HepG2 (cell line): Measurements from ENCODE around the gene SLC23A2. TPM values are rescaled to one million over a fixed set of nuclear protein-coding genes. Genes with fewer than 3 reads are reported as not detected.

Experiments used
- AHR ChIP-seq: IDR thresholded peaks from 2 replicates; pipeline ENCODE4 v1.6.1; 2018; ENCODE audit warnings: missing genetic modification reagents, missing compliant biosample characterization
- DBP ChIP-seq: sonication (generic); formaldehyde crosslinking; IDR thresholded peaks from 2 replicates; pipeline ENCODE4 v1.4.0; 2020; ENCODE audit warnings: missing genetic modification reagents; ENCODE audit errors: not compliant biosample characterization
- MTA1 ChIP-seq: sonication (generic); formaldehyde crosslinking; IDR thresholded peaks from 2 replicates; pipeline ENCODE4 v1.4.0; 2020; ENCODE audit warnings: missing genetic modification reagents, mild to moderate bottlenecking, borderline replicate concordance
- MXD4 ChIP-seq: IDR thresholded peaks from 2 replicates; pipeline ENCODE4 v1.6.1; 2016; ENCODE audit warnings: mild to moderate bottlenecking, missing biosample characterization, missing genetic modification reagents
- NFIC ChIP-seq: IDR thresholded peaks from 2 replicates; pipeline ENCODE4 v1.6.1; 2012; ENCODE audit warnings: mild to moderate bottlenecking, low read length, inconsistent platforms
- PCBP1 ChIP-seq: fragments of 200-400 bp; formaldehyde crosslinking; IDR thresholded peaks from 2 replicates; pipeline ENCODE4 v1.6.1; 2017; ENCODE audit warnings: mild to moderate bottlenecking, low read depth, low read length, borderline replicate concordance
- PITX1 ChIP-seq: sonication (generic); formaldehyde crosslinking; IDR thresholded peaks from 2 replicates; pipeline ENCODE4 v1.5.1; 2020; ENCODE audit warnings: mild to moderate bottlenecking, missing genetic modification reagents
- SMC3 ChIP-seq: IDR thresholded peaks from 2 replicates; pipeline ENCODE4 v1.6.1; 2011; ENCODE audit warnings: low read length, improper control_type of control experiment
- SOX13 ChIP-seq, 3 experiments: fragments of 450-650 bp in 1 of 3; sonication (generic) in 1 of 3; formaldehyde crosslinking in 1 of 3; IDR thresholded peaks in 2 of 3; conservative IDR thresholded peaks in 1 of 3; 2 replicates each; pipeline versions ENCODE4 v1.5.0 to v1.6.1; 2016 to 2020; ENCODE audit warnings: antibody characterized with exemption in 1 of 3, mild to moderate bottlenecking in 1 of 3, missing compliant biosample characterization in 1 of 3, missing genetic modification reagents in 1 of 3, moderate library complexity in 1 of 3
- TBX2 ChIP-seq: sonication (generic); formaldehyde crosslinking; IDR thresholded peaks from 2 replicates; pipeline ENCODE4 v1.5.0; 2020; ENCODE audit warnings: missing genetic modification reagents, mild to moderate bottlenecking, borderline replicate concordance
- ZBTB34 ChIP-seq: sonication (generic); formaldehyde crosslinking; IDR thresholded peaks from 2 replicates; pipeline ENCODE4 v1.8.0; 2022; ENCODE audit warnings: mild to moderate bottlenecking, missing genetic modification reagents
- ZMYM3 ChIP-seq: sonication (generic); formaldehyde crosslinking; IDR thresholded peaks from 2 replicates; pipeline ENCODE4 v1.5.1; 2020; ENCODE audit warnings: mild to moderate bottlenecking, missing genetic modification reagents
- ZNF160 ChIP-seq: sonication (generic); formaldehyde crosslinking; IDR thresholded peaks from 2 replicates; pipeline ENCODE4 v1.8.0; 2022; ENCODE audit warnings: mild to moderate bottlenecking, inconsistent platforms, missing genetic modification reagents
- ZNF230 ChIP-seq: sonication (generic); formaldehyde crosslinking; IDR thresholded peaks from 2 replicates; pipeline ENCODE4 v1.4.0; 2020; ENCODE audit warnings: mild to moderate bottlenecking, missing genetic modification reagents
- ZNF761 ChIP-seq: sonication (generic); formaldehyde crosslinking; conservative IDR thresholded peaks from 2 replicates; pipeline ENCODE4 v1.4.0; 2020; ENCODE audit warnings: mild to moderate bottlenecking, missing genetic modification reagents
- ZSCAN22 ChIP-seq: sonication (generic); formaldehyde crosslinking; IDR thresholded peaks from 2 replicates; pipeline ENCODE4 v1.4.0; 2020; ENCODE audit warnings: mild to moderate bottlenecking, missing genetic modification reagents
- ZSCAN9 ChIP-seq: IDR thresholded peaks from 2 replicates; pipeline ENCODE4 v1.6.1; 2016; ENCODE audit warnings: borderline replicate concordance
- polyA plus RNA-seq, 8 experiments: library from polyadenylated mRNA; depleted of rRNA in 3 of 8; stranded (reverse) in 7 of 8; unstranded in 1 of 8; fragments of >200 nt; fragmentation: Illumina TruSeq in 4 of 8; extraction: Trizol in 4 of 8; gene quantifications; 2 replicates each; pipeline versions ENCODE4 v1.2.1 to v1.2.3, GENCODE V29; 2011 to 2016; ENCODE audit warnings: low read depth in 4 of 8, missing spikeins in 1 of 8, mixed read lengths in 1 of 8; ENCODE audit not compliant: insufficient read depth in 1 of 8
- total RNA-seq, 5 experiments: library from RNA; depleted of rRNA; stranded (reverse); fragments of >200 nt; fragmentation: Illumina TruSeq; extraction: Trizol; gene quantifications; 2 replicates each; pipeline ENCODE4 v1.2.3, GENCODE V29; 2016; ENCODE audit warnings: low read depth in 1 of 5
- TF ChIP-seq, protein P1 (sequence below): sonication (generic); formaldehyde crosslinking; IDR thresholded peaks from 2 replicates; pipeline ENCODE4 v1.5.0; 2020; ENCODE audit warnings: mild to moderate bottlenecking, missing genetic modification reagents, moderate library complexity
- TF ChIP-seq, protein P2 (sequence below): sonication (generic); formaldehyde crosslinking; IDR thresholded peaks from 2 replicates; pipeline ENCODE4 v1.4.0; 2020; ENCODE audit warnings: missing genetic modification reagents

The SLC23A2 gene
- total and polyA plus RNA-seq, 2 of the 13 experiments (the other 11 are each of a cell fraction or from before 2014, with no cell fraction given): 42.2 to 51.2 TPM

DNA sequence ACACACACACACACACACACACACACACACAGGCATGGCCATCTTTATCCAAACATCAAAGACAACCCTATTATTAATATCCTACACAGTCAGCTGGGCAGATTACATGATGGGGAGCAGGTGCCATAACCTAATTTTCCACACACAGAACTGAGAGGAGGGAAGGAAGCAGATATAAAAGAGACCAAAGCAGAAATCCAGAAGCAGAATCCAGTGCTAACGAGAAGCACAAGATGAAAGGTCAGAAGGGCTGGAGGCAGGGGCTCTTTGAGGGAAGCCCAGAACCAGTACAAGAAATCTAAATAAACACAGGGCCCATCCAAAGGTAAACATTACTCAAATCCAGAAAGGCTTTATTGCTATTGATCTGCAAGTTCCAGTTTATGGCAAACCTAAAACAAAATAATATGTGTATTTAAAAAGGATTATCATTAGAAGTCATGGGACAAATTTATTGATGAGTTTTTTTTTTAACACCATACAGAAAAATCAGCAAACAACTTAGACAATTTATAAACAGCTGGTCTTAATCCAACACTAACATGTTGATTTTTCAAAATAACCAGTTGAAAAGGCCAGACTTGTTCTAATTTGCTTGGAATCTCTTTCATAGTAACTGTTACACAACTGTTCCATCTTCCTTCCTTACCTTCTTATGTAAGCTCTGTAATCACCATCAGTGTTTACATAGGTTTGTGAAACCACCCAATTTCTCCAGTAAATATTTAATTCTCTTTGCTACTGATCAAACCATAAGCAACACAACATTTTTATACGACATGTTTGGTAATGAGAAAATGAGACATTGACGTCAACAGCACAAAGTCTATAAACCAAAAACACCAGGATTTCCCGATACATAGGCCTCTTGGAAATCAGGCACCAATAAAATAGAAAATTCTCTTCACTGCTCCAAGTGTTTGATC lies 34.2 kb downstream of the SLC23A2 start (continued):
- peak; percentile 40; the same call in 1 of the 2 replicates for TF ChIP-seq ZBTB34 (CRISPR knock-in tag)
- peak; percentile 28; the same call in 1 of the 2 replicates for TF ChIP-seq ZSCAN22 (CRISPR knock-in tag)
- TF ChIP-seq, protein P1, sequence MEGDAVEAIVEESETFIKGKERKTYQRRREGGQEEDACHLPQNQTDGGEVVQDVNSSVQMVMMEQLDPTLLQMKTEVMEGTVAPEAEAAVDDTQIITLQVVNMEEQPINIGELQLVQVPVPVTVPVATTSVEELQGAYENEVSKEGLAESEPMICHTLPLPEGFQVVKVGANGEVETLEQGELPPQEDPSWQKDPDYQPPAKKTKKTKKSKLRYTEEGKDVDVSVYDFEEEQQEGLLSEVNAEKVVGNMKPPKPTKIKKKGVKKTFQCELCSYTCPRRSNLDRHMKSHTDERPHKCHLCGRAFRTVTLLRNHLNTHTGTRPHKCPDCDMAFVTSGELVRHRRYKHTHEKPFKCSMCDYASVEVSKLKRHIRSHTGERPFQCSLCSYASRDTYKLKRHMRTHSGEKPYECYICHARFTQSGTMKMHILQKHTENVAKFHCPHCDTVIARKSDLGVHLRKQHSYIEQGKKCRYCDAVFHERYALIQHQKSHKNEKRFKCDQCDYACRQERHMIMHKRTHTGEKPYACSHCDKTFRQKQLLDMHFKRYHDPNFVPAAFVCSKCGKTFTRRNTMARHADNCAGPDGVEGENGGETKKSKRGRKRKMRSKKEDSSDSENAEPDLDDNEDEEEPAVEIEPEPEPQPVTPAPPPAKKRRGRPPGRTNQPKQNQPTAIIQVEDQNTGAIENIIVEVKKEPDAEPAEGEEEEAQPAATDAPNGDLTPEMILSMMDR (CRISPR knock-in tag): no peak
- peak; percentile 86; the same call in 1 of the 2 replicates for TF ChIP-seq ZSCAN9 (CRISPR knock-in tag)
- peak; percentile 28; the same call in 1 of the 2 replicates for TF ChIP-seq MTA1
- TF ChIP-seq TBX2: peak; percentile 13; the same call in 1 of the 2 replicates
- no peak for TF ChIP-seq DBP (CRISPR knock-in tag)
- peak; percentile 96 for TF ChIP-seq NFIC
- TF ChIP-seq PITX1 (CRISPR knock-in tag): peak; percentile 89
- no peak; the same call in 1 of the 2 replicates for TF ChIP-seq AHR (CRISPR knock-in tag)
- peak; percentile 28; the same call in 1 of the 2 replicates for TF ChIP-seq SMC3
- TF ChIP-seq, protein P2, sequence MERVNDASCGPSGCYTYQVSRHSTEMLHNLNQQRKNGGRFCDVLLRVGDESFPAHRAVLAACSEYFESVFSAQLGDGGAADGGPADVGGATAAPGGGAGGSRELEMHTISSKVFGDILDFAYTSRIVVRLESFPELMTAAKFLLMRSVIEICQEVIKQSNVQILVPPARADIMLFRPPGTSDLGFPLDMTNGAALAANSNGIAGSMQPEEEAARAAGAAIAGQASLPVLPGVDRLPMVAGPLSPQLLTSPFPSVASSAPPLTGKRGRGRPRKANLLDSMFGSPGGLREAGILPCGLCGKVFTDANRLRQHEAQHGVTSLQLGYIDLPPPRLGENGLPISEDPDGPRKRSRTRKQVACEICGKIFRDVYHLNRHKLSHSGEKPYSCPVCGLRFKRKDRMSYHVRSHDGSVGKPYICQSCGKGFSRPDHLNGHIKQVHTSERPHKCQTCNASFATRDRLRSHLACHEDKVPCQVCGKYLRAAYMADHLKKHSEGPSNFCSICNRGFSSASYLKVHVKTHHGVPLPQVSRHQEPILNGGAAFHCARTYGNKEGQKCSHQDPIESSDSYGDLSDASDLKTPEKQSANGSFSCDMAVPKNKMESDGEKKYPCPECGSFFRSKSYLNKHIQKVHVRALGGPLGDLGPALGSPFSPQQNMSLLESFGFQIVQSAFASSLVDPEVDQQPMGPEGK (CRISPR knock-in tag): peak; percentile 52; the same call in 1 of the 2 replicates
- TF ChIP-seq ZNF160: no peak
- TF ChIP-seq ZNF761 (CRISPR knock-in tag): peak; percentile 83
- TF ChIP-seq SOX13 (IDR thresholded peaks at IDR 0.05): peak; percentile 44; the same call in 1 of the 2 replicates
- peak in 1 of 2 experiments; percentile 90; a peak in 2 of 4 replicates for TF ChIP-seq SOX13 (CRISPR knock-in tag; conservative IDR thresholded peaks at IDR 0.05 in 1 of 2, IDR thresholded peaks at IDR 0.05 in 1 of 2)
- TF ChIP-seq MXD4 (CRISPR knock-in tag): peak; percentile 55; the same call in 1 of the 2 replicates
- TF ChIP-seq ZNF230 (CRISPR knock-in tag): peak; percentile 16; the same call in 1 of the 2 replicates
- TF ChIP-seq PCBP1: no peak
- TF ChIP-seq ZMYM3 (CRISPR knock-in tag): peak; percentile 23; the same call in 1 of the 2 replicates
